Fibroblast of skin of back (primary cell): ENCODE measurements around the gene MGAM2.

Source experiments
- DNase-seq: peaks from one replicate; pipeline ENCODE4 v3.0.0-alpha.2; 2013

MGAM2 gene

GRCh38 chr7:142123184-142123583 lies 11.7 kb downstream of the MGAM2 start:
- DNase-seq = no peak

GRCh38 chr7:142125256-142125955 lies 13.9 kb downstream of the MGAM2 start:
- DNase-seq = no peak

- DNase-seq = peak; percentile 2
Observed at GRCh38 chr7:142130267-142130666, 18.7 kb downstream of the MGAM2 start.

GRCh38 chr7:142131439-142132185 lies 20.1 kb downstream of the MGAM2 start:
- no peak for DNase-seq

- no peak for DNase-seq
Observed at GRCh38 chr7:142133731-142134148, 22.2 kb downstream of the MGAM2 start.

GRCh38 chr7:142134909-142135308 lies 23.4 kb downstream of the MGAM2 start:
- no peak for DNase-seq

GRCh38 chr7:142138996-142139395 lies 27.5 kb downstream of the MGAM2 start:
- DNase-seq = no peak

- DNase-seq = no peak
Observed at GRCh38 chr7:142139597-142140400, 28.3 kb downstream of the MGAM2 start.

- DNase-seq = no peak
Observed at GRCh38 chr7:142140401-142140959, 29.0 kb downstream of the MGAM2 start.

- DNase-seq = no peak
Observed at GRCh38 chr7:142142702-142143101, 31.2 kb downstream of the MGAM2 start.

GRCh38 chr7:142146124-142146523 lies 34.6 kb downstream of the MGAM2 start:
- no peak for DNase-seq

GRCh38 chr7:142150356-142150755 lies 38.8 kb downstream of the MGAM2 start:
- no peak for DNase-seq

GRCh38 chr7:142150869-142151268 lies 39.4 kb downstream of the MGAM2 start:
- DNase-seq = no peak

- DNase-seq = no peak
Observed at GRCh38 chr7:142152076-142152475, 40.6 kb downstream of the MGAM2 start.

GRCh38 chr7:142153400-142153799 lies 41.9 kb downstream of the MGAM2 start:
- peak; percentile 5 for DNase-seq

- DNase-seq = no peak
Observed at GRCh38 chr7:142158736-142159496, 47.4 kb downstream of the MGAM2 start.

GRCh38 chr7:142161921-142162320 lies 50.4 kb downstream of the MGAM2 start:
- no peak for DNase-seq

GRCh38 chr7:142168746-142169145 lies 57.2 kb downstream of the MGAM2 start:
- peak; percentile 33 for DNase-seq

- no peak for DNase-seq
Observed at GRCh38 chr7:142172932-142173331, 61.4 kb downstream of the MGAM2 start.

GRCh38 chr7:142174441-142174840 lies 62.9 kb downstream of the MGAM2 start:
- no peak for DNase-seq

GRCh38 chr7:142175594-142175993 lies 64.1 kb downstream of the MGAM2 start:
- DNase-seq = no peak

GRCh38 chr7:142176901-142177300 lies 65.4 kb downstream of the MGAM2 start:
- no peak for DNase-seq
